Activated T-cell treated with anti-CD3 and anti-CD28 coated beads, Interleukin-2, amount 50 U/mL, for 48 hours (primary cell): Measurements from ENCODE around the gene FBXO30.

ENCODE experiments used
- DNase-seq, 2 experiments: peaks; one replicate each; pipeline ENCODE4 v3.0.0-alpha.2; 2020

Gene FBXO30

GRCh38 chr6:145744619-145745018, 70.0 kb downstream of the FBXO30 start:
- no peak for DNase-seq
